Vagina (tissue), 2 donors: ENCODE data around the gene SLC6A6. TPM values are rescaled to one million over a fixed set of nuclear protein-coding genes. Genes with fewer than 3 reads are reported as not detected.

Experiments used
- DNase-seq, 2 donors: peaks; one replicate each; pipeline ENCODE4 v3.0.0-alpha.2; 2017; ENCODE audit errors: extremely low spot score in 2 of 2
- H3K27ac ChIP-seq: fragments of 200-600 bp; sonication (generic); one replicate; pipeline ENCODE4 v1.5.1; 2019
- H3K27me3 ChIP-seq: fragments of 200-600 bp; sonication (generic); one replicate; pipeline ENCODE4 v1.5.1; 2019
- H3K36me3 ChIP-seq, 2 donors: fragments of 200-600 bp; sonication (generic); one replicate each; pipeline ENCODE4 v1.5.1; 2017 to 2019
- H3K4me1 ChIP-seq: fragments of 200-600 bp; sonication (generic); one replicate; pipeline ENCODE4 v1.5.1; 2019
- H3K4me3 ChIP-seq, 2 donors: fragments of 200-600 bp; sonication (generic); 1 replicate in 1 of 2; 2 replicates in 1 of 2; pipeline ENCODE4 v1.5.1; 2016 to 2019
- H3K9me3 ChIP-seq: fragments of 200-600 bp; sonication (generic); one replicate; pipeline ENCODE4 v1.5.1; 2019
- CTCF ChIP-seq, 3 experiments: fragments of 450-650 bp in 2 of 3; fragments of 200-600 bp in 1 of 3; sonication (generic) in 1 of 3; IDR thresholded peaks; one replicate each; pipeline ENCODE4 v1.5.1; 2017 to 2019; ENCODE audit warnings: antibody characterized with exemption in 3 of 3, mild to moderate bottlenecking in 2 of 3, moderate library complexity in 2 of 3
- POLR2A ChIP-seq, 2 donors: fragments of 450-650 bp; IDR thresholded peaks; one replicate each; pipeline ENCODE4 v1.6.1; 2017; ENCODE audit warnings: antibody characterized with exemption in 2 of 2, mild to moderate bottlenecking in 2 of 2, moderate library complexity in 2 of 2
- POLR2AphosphoS5 ChIP-seq, 2 donors: sonication (generic); formaldehyde crosslinking; IDR thresholded peaks; one replicate each; pipeline ENCODE4 v1.9.0; 2017; ENCODE audit warnings: antibody characterized with exemption in 2 of 2, mild to moderate bottlenecking in 2 of 2, low read depth in 1 of 2; ENCODE audit not compliant: insufficient read depth in 1 of 2
- intact Hi-C: fragments of 100-400 bp; cut with DNase I; formaldehyde crosslinking; loops from one replicate; pipeline ENCODE4 v1.15.1; 2023
- total RNA-seq: library from RNA; depleted of rRNA; stranded (reverse); fragments of >200 nt; gene quantifications from one replicate; pipeline ENCODE4 v1.2.3, GENCODE V29; 2016

The SLC6A6 gene
- total RNA-seq, 1 donor from 2014 or later, result 30.7 TPM

- DNase-seq, result no peak
- Histone ChIP-seq H3K27ac (no peak overlapping the region), H3K36me3 (no peaks in the 10 kb centered on the region), H3K27me3 (no peaks in the 10 kb centered on the region), H3K4me3 (no peak overlapping the region), H3K4me1 (peaks cover 52% of the 10 kb centered on the region), H3K9me3 (no peaks in the 10 kb centered on the region)
- no peak for TF ChIP-seq POLR2A (IDR thresholded peaks at IDR 0.05)
- no peak for TF ChIP-seq POLR2AphosphoS5 (IDR thresholded peaks at IDR 0.05; ENCODE audit: insufficient read depth in 1 of 2, low read depth in 1 of 2)
- no peak for TF ChIP-seq CTCF (IDR thresholded peaks at IDR 0.05)
- intact Hi-C loops, result no loop called here
These were observed 28.5 kb upstream of the SLC6A6 start for GRCh38 chr3:14373753-14374376.

- H3K4me3 ChIP-seq, result no peak overlapping the region
- no peak for DNase-seq
- H3K4me1 ChIP-seq, result peaks cover 52% of the 10 kb centered on the region
- intact Hi-C loops, result no loop called here
- no peaks in the 10 kb centered on the region for H3K36me3 ChIP-seq
- no peak overlapping the region for H3K27ac ChIP-seq
- TF ChIP-seq POLR2A (IDR thresholded peaks at IDR 0.05) (no peak), POLR2AphosphoS5 (IDR thresholded peaks at IDR 0.05; ENCODE audit: insufficient read depth in 1 of 2, low read depth in 1 of 2) (no peak), CTCF (IDR thresholded peaks at IDR 0.05) (no peak)
- H3K9me3 ChIP-seq, result no peaks in the 10 kb centered on the region
- H3K27me3 ChIP-seq, result no peaks in the 10 kb centered on the region
These were observed 27.9 kb upstream of the SLC6A6 start for GRCh38 chr3:14374444-14374883.

GRCh38 chr3:14375192-14375591 lies 27.2 kb upstream of the SLC6A6 start:
- H3K4me3 ChIP-seq, result no peak overlapping the region
- no peak for DNase-seq
- H3K27me3 ChIP-seq, result no peaks in the 10 kb centered on the region
- H3K9me3 ChIP-seq, result no peaks in the 10 kb centered on the region
- peaks cover 50% of the 10 kb centered on the region for H3K4me1 ChIP-seq
- intact Hi-C loops, result no loop called here
- no peaks in the 10 kb centered on the region for H3K36me3 ChIP-seq
- H3K27ac ChIP-seq, result no peak overlapping the region
- TF ChIP-seq POLR2AphosphoS5 (IDR thresholded peaks at IDR 0.05; ENCODE audit: insufficient read depth in 1 of 2, low read depth in 1 of 2) (no peak), CTCF (IDR thresholded peaks at IDR 0.05) (no peak), POLR2A (IDR thresholded peaks at IDR 0.05) (no peak)

GRCh38 chr3:14376348-14377043 lies 25.9 kb upstream of the SLC6A6 start:
- H3K9me3 ChIP-seq, result no peaks in the 10 kb centered on the region
- no peak overlapping the region for H3K4me3 ChIP-seq
- DNase-seq, result no peak
- H3K4me1 ChIP-seq, result peaks cover 39% of the 10 kb centered on the region
- no peaks in the 10 kb centered on the region for H3K36me3 ChIP-seq
- no peaks in the 10 kb centered on the region for H3K27me3 ChIP-seq
- intact Hi-C loops, result no loop called here
- TF ChIP-seq CTCF (IDR thresholded peaks at IDR 0.05) (no peak), POLR2AphosphoS5 (IDR thresholded peaks at IDR 0.05; ENCODE audit: insufficient read depth in 1 of 2, low read depth in 1 of 2) (no peak), POLR2A (IDR thresholded peaks at IDR 0.05) (no peak)
- H3K27ac ChIP-seq, result no peak overlapping the region
